HL-60 (cell line): ENCODE results near the gene TAS2R41.

Experiments
- DNase-seq, 2 experiments: peaks; one replicate each; pipeline ENCODE4 v3.0.0-alpha.2; 2010 to 2020; ENCODE audit warnings: low read depth in 1 of 2, low spot score in 1 of 2
- H3K27ac ChIP-seq: fragments of 250-450 bp; sonication (Bioruptor Pico); replicated peaks from 2 replicates; pipeline ENCODE4 v1.5.1; 2020; ENCODE audit warnings: mild to moderate bottlenecking, moderate library complexity
- H3K27me3 ChIP-seq: fragments of 250-450 bp; sonication (Bioruptor Pico); 2 replicates; pipeline ENCODE4 v1.5.1; 2021; ENCODE audit warnings: mild to moderate bottlenecking, moderate library complexity; ENCODE audit not compliant: insufficient read depth, poor library complexity, severe bottlenecking
- H3K4me3 ChIP-seq: replicated peaks from 2 replicates; pipeline ENCODE4 v1.5.1; 2011; ENCODE audit warnings: mild to moderate bottlenecking, control low read depth, low read length; ENCODE audit not compliant: insufficient read depth
- CTCF ChIP-seq: IDR thresholded peaks from one replicate; pipeline ENCODE4 v1.5.1; 2011; ENCODE audit warnings: low read length, control low read depth, inconsistent platforms; ENCODE audit not compliant: insufficient read depth
- GABPA ChIP-seq: IDR thresholded peaks from 2 replicates; pipeline ENCODE4 v1.6.1; 2012; ENCODE audit warnings: low read depth
- POLR2AphosphoS5 ChIP-seq: IDR thresholded peaks from 2 replicates; pipeline ENCODE4 v1.6.1; 2012; ENCODE audit warnings: low read depth
- REST ChIP-seq: IDR thresholded peaks from 2 replicates; pipeline ENCODE4 v1.6.1; 2012; ENCODE audit warnings: low read depth; ENCODE audit not compliant: insufficient replicate concordance
- SPI1 ChIP-seq: IDR thresholded peaks from 2 replicates; pipeline ENCODE4 v1.6.1; 2012; ENCODE audit warnings: low read depth, mild to moderate bottlenecking, borderline replicate concordance

The TAS2R41 gene

GRCh38 chr7:143494622-143495021 lies 16.9 kb downstream of the TAS2R41 start:
- Histone ChIP-seq H3K4me3 (no peak overlapping the region), H3K27ac (no peak overlapping the region), H3K27me3 (no peaks in the 10 kb centered on the region)
- DNase-seq, result no peak
- TF ChIP-seq GABPA (no peak), REST (no peak), CTCF (no peak), POLR2AphosphoS5 (no peak), SPI1 (no peak)

DNA sequence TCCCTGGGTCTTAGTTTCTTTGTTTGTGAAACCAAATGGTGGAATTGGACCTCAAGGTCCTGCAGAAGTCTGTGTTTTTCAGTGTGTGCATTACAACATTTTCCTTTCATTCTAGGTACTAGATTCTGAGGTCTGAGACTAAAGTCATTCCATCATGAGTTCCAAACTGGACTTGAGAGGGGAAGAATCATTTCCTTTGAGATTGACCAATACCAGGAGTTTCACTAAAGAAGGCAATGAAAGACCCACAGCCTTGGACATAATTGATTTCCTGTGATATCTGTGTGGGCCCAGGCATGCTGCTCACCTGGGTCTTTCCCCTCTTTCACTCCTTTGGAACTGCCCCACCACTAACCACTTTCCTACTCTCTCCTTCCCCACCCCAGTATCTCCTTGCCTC lies 18.2 kb downstream of the TAS2R41 start:
- H3K4me3 ChIP-seq, result no peak overlapping the region
- no peak for DNase-seq
- H3K27me3 ChIP-seq, result no peaks in the 10 kb centered on the region
- H3K27ac ChIP-seq, result no peak overlapping the region
- TF ChIP-seq POLR2AphosphoS5 (no peak), REST (no peak), SPI1 (no peak), CTCF (no peak), GABPA (no peak)

GRCh38 chr7:143496263-143496662 lies 18.6 kb downstream of the TAS2R41 start:
- TF ChIP-seq SPI1 (no peak), GABPA (no peak), REST (no peak), POLR2AphosphoS5 (no peak), CTCF (no peak)
- H3K27me3 ChIP-seq, result no peaks in the 10 kb centered on the region
- DNase-seq, result no peak
- H3K27ac ChIP-seq, result no peak overlapping the region
- H3K4me3 ChIP-seq, result no peak overlapping the region
